AG09309 (cell line): ENCODE results near the gene RLN1.
"Not testable (repeated sequence)": the region's sequence is repeated elsewhere in the genome, so short reads cannot be mapped to it uniquely, and the experiment has no call there.

Source experiments
- DNase-seq: peaks from one replicate; pipeline ENCODE4 v3.0.0-alpha.2; 2010; ENCODE audit warnings: low read depth
- H3K4me3 ChIP-seq: 2 replicates; pipeline ENCODE4 v1.5.1; 2011; ENCODE audit warnings: mild to moderate bottlenecking, low read depth, low read length, moderate library complexity; ENCODE audit not compliant: control insufficient read depth
- TF ChIP-seq, protein P1 (sequence below): IDR thresholded peaks from 2 replicates; pipeline ENCODE4 v1.5.1; 2011; ENCODE audit warnings: mild to moderate bottlenecking, low read depth, low read length, inconsistent platforms; ENCODE audit not compliant: insufficient read depth, control insufficient read depth; ENCODE audit errors: missing control alignments

The RLN1 gene

GRCh38 chr9:5321058-5321457 lies 18.6 kb downstream of the RLN1 start:
- no peak overlapping the region for H3K4me3 ChIP-seq
- TF ChIP-seq, protein P1, sequence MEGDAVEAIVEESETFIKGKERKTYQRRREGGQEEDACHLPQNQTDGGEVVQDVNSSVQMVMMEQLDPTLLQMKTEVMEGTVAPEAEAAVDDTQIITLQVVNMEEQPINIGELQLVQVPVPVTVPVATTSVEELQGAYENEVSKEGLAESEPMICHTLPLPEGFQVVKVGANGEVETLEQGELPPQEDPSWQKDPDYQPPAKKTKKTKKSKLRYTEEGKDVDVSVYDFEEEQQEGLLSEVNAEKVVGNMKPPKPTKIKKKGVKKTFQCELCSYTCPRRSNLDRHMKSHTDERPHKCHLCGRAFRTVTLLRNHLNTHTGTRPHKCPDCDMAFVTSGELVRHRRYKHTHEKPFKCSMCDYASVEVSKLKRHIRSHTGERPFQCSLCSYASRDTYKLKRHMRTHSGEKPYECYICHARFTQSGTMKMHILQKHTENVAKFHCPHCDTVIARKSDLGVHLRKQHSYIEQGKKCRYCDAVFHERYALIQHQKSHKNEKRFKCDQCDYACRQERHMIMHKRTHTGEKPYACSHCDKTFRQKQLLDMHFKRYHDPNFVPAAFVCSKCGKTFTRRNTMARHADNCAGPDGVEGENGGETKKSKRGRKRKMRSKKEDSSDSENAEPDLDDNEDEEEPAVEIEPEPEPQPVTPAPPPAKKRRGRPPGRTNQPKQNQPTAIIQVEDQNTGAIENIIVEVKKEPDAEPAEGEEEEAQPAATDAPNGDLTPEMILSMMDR = peak; percentile 25
- DNase-seq = no peak

- DNase-seq, H3K4me3 ChIP-seq: not testable (repeated sequence)
Observed at GRCh38 chr9:5316406-5316805, 23.3 kb downstream of the RLN1 start.

- TF ChIP-seq, protein P1 = no peak
- no peak overlapping the region for H3K4me3 ChIP-seq
- no peak for DNase-seq
Observed at GRCh38 chr9:5315187-5315923, 24.3 kb downstream of the RLN1 start.

- no peak for DNase-seq
- TF ChIP-seq, protein P1 = no peak
- H3K4me3 ChIP-seq = no peak overlapping the region
Observed at GRCh38 chr9:5310851-5311250, 28.8 kb downstream of the RLN1 start.

DNA sequence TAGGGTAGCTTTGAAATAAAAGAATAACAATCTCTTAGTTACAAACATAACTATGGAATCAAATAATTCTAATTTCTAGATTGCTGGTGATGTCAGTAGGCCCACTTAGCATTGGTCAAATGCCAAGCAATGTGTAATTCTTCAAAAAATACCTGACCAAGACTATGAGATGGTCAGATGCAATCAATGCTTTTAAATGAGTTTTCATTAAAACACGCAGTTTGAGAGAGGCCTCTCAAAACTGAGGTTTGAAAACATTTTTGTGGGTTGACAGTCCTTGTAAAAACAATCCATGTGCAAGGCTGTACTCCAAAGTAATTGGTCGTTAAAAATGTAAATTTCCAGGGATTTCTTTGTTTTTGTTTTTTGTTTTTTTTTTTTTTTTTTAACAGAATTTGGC lies 33.9 kb downstream of the RLN1 start:
- no peak for DNase-seq
- TF ChIP-seq, protein P1 = no peak
- no peak overlapping the region for H3K4me3 ChIP-seq

DNA sequence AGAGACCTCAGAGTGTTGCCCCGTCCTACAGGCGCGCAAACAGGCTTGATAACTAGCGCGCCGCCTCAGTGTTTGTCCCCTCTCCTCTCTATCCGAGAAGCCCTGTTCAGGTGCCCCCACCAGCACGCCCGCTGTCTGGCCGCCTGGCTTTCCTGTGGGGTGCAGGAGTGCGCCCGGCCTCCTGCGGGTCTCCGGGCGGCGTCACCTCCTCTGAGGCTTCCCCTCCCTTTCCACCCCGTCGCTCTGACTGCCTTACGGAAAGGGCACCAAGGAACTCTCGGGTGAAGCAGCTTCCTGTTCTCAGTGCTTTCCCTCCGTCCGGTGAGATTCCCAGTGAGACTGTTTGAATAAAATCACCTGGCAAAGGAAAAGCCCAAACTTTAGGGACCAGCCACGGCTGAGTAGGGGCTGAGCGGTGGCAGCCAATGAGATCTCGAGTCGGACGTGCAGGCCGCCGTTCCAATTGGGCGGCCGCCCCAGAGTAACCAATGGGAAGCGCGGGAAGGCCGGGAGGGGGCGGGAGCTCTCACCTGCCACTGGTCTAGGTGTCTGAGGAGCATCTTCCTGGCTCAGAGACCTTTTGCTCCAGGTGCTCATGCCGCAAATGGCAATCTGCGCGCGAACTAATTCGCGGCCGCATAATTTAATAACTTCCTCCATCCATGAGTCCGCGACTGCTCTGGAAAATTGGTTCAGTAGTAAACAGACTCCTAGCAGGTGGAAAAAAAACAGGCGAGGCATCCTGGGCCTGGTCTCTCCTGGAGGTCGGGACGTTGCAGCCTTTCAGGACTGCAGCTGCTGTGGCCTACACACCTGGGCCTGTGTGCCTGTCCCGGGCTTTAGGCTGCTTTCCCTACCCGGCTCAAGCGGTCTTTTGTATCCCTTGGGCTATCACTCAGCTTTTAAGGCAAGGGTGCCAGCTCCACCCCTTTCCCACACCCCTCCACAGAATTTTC lies 35.6 kb downstream of the RLN1 start, which contains the start of gene RLN2:
TSS of gene RLN2 (minus strand) at position 877 of the 956 bp plus-strand sequence. CDS start at position 741, 136 bp downstream.
- not testable (repeated sequence) for DNase-seq

GRCh38 chr9:5301544-5301943 lies 38.1 kb downstream of the RLN1 start:
- no peak overlapping the region for H3K4me3 ChIP-seq
- TF ChIP-seq, protein P1 = no peak

More for the DNA sequence above, 35.6 kb downstream of the RLN1 start, which contains the start of gene RLN2:
- not testable (repeated sequence) for H3K4me3 ChIP-seq

More at GRCh38 chr9:5301544-5301943, 38.1 kb downstream of the RLN1 start:
- DNase-seq = no peak
